Mucosa of stomach (tissue), 1 donor: ENCODE data around the gene MEGF11.

Source experiments
- H3K27me3 ChIP-seq: one replicate; pipeline ENCODE4 v1.7.0; 2013; ENCODE audit warnings: mild to moderate bottlenecking, low read length; ENCODE audit not compliant: control insufficient read depth, insufficient read depth
- H3K36me3 ChIP-seq: one replicate; pipeline ENCODE4 v1.7.0; 2013; ENCODE audit warnings: low read length; ENCODE audit not compliant: control insufficient read depth, insufficient read depth
- H3K4me1 ChIP-seq: one replicate; pipeline ENCODE4 v1.7.0; 2013; ENCODE audit warnings: mild to moderate bottlenecking, low read length; ENCODE audit not compliant: control insufficient read depth, insufficient read depth
- H3K4me3 ChIP-seq: one replicate; pipeline ENCODE4 v1.7.0; 2013; ENCODE audit warnings: low read length
- H3K9ac ChIP-seq: one replicate; pipeline ENCODE4 v1.7.0; 2013; ENCODE audit warnings: mild to moderate bottlenecking, low read length, moderate library complexity
- H3K9me3 ChIP-seq: one replicate; pipeline ENCODE4 v1.7.0; 2013; ENCODE audit warnings: mild to moderate bottlenecking, low read length, moderate library complexity; ENCODE audit not compliant: control insufficient read depth
- donor health status: Pancreatic carcinoma.

The MEGF11 gene

DNA sequence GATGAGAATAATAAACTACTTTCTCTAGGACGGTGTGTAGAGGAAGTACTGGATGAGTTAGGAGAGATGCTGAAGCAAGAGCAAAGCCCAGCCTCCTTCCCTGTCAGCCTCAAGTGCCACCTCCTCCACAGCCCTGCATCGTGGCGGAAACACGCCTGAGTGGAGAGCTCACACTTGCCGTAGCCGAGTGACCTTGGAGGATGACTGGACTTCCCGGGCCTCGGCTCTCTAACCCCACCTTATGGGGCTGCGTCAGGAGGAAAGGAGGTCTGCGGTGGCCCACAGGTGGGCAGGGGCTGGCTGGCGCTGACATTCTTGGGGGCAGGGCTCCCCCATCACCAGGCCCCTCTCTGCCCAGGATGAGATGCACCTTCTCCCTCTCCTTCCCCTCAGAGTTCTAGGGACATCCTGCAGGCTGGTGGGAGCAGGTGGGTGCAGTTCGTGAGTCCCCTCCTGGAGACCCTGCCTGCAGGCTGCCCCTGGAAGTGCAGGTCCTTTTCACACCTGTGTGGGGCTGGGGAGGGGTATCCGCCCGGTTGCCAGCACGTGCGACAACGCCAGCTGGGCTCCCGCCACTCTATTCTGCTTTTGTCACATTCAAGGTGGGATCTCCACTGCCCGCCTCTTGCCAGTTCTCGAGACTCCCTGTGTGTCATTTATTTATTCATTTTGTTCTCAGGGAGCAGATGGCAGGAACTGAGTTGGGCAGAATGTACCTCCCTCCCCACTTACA is 175.2 kb downstream of the MEGF11 start:
- peaks cover 15% of the 10 kb centered on the region for H3K27me3 ChIP-seq
- H3K4me3 ChIP-seq: no peak overlapping the region

GRCh38 chr15:66077320-66077663 is 176.3 kb downstream of the MEGF11 start:
- peaks cover 15% of the 10 kb centered on the region for H3K27me3 ChIP-seq
- H3K4me1 ChIP-seq: peaks cover 12% of the 10 kb centered on the region
- H3K9ac ChIP-seq: no peak overlapping the region
- no peaks in the 10 kb centered on the region for H3K36me3 ChIP-seq
- H3K4me3 ChIP-seq: no peak overlapping the region
- no peaks in the 10 kb centered on the region for H3K9me3 ChIP-seq

More for the DNA sequence above, 175.2 kb downstream of the MEGF11 start:
- H3K36me3 ChIP-seq: no peaks in the 10 kb centered on the region
- H3K4me1 ChIP-seq: peaks cover 12% of the 10 kb centered on the region
- no peaks in the 10 kb centered on the region for H3K9me3 ChIP-seq
- no peak overlapping the region for H3K9ac ChIP-seq

DNA sequence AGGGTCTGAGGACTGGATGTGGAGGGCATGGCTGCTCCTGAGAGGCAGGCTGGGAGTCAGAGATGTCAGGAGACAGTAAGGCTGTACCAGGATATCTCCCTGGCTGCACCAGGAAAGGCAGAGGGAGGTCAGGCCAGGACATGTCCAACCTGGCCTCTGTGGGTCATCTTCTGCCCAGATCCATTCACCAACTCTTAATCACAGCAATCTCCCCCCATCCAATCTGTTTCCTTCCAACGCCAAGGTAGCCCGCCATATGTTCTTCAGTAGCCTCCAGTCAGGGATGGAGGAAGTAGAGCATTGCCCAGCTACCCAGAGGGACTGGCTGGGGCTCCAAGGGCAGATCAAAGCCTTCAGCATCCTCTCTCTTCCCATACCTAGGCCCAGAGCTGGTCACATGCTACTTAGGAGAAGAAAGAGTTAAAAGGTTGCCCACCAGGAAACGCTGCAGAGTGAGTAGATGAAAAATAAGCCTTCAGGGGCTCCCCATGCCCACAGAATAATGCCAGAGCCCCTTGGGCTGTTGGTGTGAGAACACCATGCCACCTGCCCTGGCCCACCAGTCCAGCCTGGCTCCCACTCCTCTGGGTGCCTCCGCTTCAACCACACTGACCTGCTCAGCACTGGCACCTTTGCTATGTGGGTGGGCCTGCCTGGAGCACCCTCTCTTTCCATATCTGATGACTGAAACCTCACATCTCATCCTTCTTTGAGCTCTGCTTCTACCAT is 176.8 kb downstream of the MEGF11 start:
- Histone ChIP-seq H3K4me3 (no peak overlapping the region), H3K9me3 (no peaks in the 10 kb centered on the region), H3K36me3 (no peaks in the 10 kb centered on the region), H3K9ac (no peak overlapping the region), H3K27me3 (peaks cover 15% of the 10 kb centered on the region), H3K4me1 (peaks cover 12% of the 10 kb centered on the region)

GRCh38 chr15:66075947-66076346 is 177.6 kb downstream of the MEGF11 start:
- Histone ChIP-seq H3K36me3 (no peaks in the 10 kb centered on the region), H3K27me3 (peaks cover 15% of the 10 kb centered on the region), H3K9ac (no peak overlapping the region), H3K4me3 (no peak overlapping the region), H3K4me1 (peaks cover 17% of the 10 kb centered on the region), H3K9me3 (no peaks in the 10 kb centered on the region)

GRCh38 chr15:66072616-66073361 is 180.8 kb downstream of the MEGF11 start:
- Histone ChIP-seq H3K4me3 (no peak overlapping the region), H3K27me3 (peaks cover under 1% of the 10 kb centered on the region), H3K36me3 (no peaks in the 10 kb centered on the region), H3K4me1 (peaks cover 7% of the 10 kb centered on the region), H3K9me3 (no peaks in the 10 kb centered on the region), H3K9ac (no peak overlapping the region)

DNA sequence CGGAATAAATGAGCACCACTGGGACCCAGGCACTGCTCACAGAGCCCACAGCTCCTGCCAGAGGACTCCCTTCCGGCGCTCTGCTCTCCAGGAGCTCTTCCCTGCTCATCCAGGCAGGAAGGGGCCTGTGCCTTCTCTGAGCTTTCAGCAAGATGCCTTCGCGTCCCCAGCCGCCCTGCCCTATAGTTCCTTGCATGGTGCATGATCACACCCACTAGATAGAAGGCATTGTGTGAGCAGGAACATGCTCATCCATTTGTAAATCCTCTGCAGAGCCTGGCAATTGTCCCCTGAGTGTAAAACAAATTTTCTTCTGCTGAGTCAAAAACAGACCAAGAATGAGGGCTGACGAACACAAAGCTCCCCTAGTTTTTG is 181.6 kb downstream of the MEGF11 start:
- H3K4me1 ChIP-seq: peaks cover 7% of the 10 kb centered on the region
- H3K9me3 ChIP-seq: no peaks in the 10 kb centered on the region
- no peak overlapping the region for H3K4me3 ChIP-seq
- no peak overlapping the region for H3K9ac ChIP-seq
- H3K36me3 ChIP-seq: no peaks in the 10 kb centered on the region
- H3K27me3 ChIP-seq: no peaks in the 10 kb centered on the region

- H3K27me3 ChIP-seq: no peaks in the 10 kb centered on the region
- no peak overlapping the region for H3K9ac ChIP-seq
- no peaks in the 10 kb centered on the region for H3K36me3 ChIP-seq
- H3K4me1 ChIP-seq: peaks cover 7% of the 10 kb centered on the region
- H3K4me3 ChIP-seq: no peak overlapping the region
- H3K9me3 ChIP-seq: no peaks in the 10 kb centered on the region
Measured at GRCh38 chr15:66071160-66071920, 182.2 kb downstream of the MEGF11 start.

GRCh38 chr15:66070220-66070934 is 183.2 kb downstream of the MEGF11 start:
- H3K4me3 ChIP-seq: no peak overlapping the region
- no peak overlapping the region for H3K9ac ChIP-seq
- no peaks in the 10 kb centered on the region for H3K36me3 ChIP-seq
- H3K4me1 ChIP-seq: peaks cover 7% of the 10 kb centered on the region
- H3K9me3 ChIP-seq: no peaks in the 10 kb centered on the region
- no peaks in the 10 kb centered on the region for H3K27me3 ChIP-seq

GRCh38 chr15:66069751-66070150 is 183.8 kb downstream of the MEGF11 start:
- Histone ChIP-seq H3K9ac (no peak overlapping the region), H3K4me1 (peaks cover 7% of the 10 kb centered on the region), H3K27me3 (no peaks in the 10 kb centered on the region), H3K9me3 (no peaks in the 10 kb centered on the region), H3K4me3 (no peak overlapping the region), H3K36me3 (no peaks in the 10 kb centered on the region)

DNA sequence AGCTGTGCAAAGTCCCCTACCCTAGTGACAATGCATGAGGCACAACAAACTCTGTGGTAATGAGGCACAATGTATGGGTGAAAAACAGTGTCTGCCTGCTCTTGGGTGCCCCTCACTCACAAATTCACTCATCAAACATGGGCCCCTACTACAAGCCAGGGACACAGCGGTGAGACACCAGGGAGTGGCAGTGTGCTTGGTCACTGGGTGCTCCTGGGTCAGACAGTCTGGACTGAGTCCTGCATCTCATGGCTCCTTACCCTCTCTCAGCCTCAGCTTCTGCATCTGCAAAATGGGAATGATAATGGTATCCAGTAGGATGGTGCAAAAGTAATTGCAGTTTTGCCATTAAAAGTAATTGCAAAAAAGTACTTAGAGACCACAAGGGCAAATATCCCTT is 184.7 kb downstream of the MEGF11 start:
- peaks cover 7% of the 10 kb centered on the region for H3K4me1 ChIP-seq
- H3K9ac ChIP-seq: no peak overlapping the region
- H3K4me3 ChIP-seq: no peak overlapping the region
- H3K9me3 ChIP-seq: no peaks in the 10 kb centered on the region
- H3K36me3 ChIP-seq: no peaks in the 10 kb centered on the region
- no peaks in the 10 kb centered on the region for H3K27me3 ChIP-seq

GRCh38 chr15:66067687-66068086 is 185.9 kb downstream of the MEGF11 start:
- H3K4me3 ChIP-seq: no peak overlapping the region
- H3K9me3 ChIP-seq: no peaks in the 10 kb centered on the region
- no peaks in the 10 kb centered on the region for H3K27me3 ChIP-seq
- no peak overlapping the region for H3K9ac ChIP-seq
- peaks cover 7% of the 10 kb centered on the region for H3K4me1 ChIP-seq
- no peaks in the 10 kb centered on the region for H3K36me3 ChIP-seq
